Prostate gland (tissue), 2 donors: ENCODE results near the gene PRL. TPM values are rescaled to one million over a fixed set of nuclear protein-coding genes. Genes with fewer than 3 reads are reported as not detected.

Experiments used
- DNase-seq: peaks from one replicate; pipeline ENCODE4 v3.0.0-alpha.2; 2019; ENCODE audit warnings: low spot score
- H3K27ac ChIP-seq, 2 donors: fragments of 200-600 bp; sonication (generic); 2 replicates each; pipeline ENCODE4 v1.5.1; 2017 to 2019
- H3K27me3 ChIP-seq: fragments of 200-600 bp; sonication (generic); replicated peaks from 2 replicates; pipeline ENCODE4 v1.5.1; 2019; ENCODE audit not compliant: insufficient read depth
- H3K36me3 ChIP-seq, 2 donors: fragments of 200-600 bp; sonication (generic); 1 replicate in 1 of 2; 2 replicates in 1 of 2; pipeline versions ENCODE4 v1.5.1 to v1.8.1; 2017 to 2019
- H3K4me1 ChIP-seq: fragments of 200-600 bp; sonication (generic); replicated peaks from 2 replicates; pipeline ENCODE4 v1.5.1; 2019
- H3K4me3 ChIP-seq, 2 donors: fragments of 200-600 bp; sonication (generic); 2 replicates each; pipeline ENCODE4 v1.5.1; 2017 to 2019
- H3K9me3 ChIP-seq: fragments of 200-600 bp; sonication (generic); 2 replicates; pipeline ENCODE4 v1.5.1; 2017
- CTCF ChIP-seq, 4 experiments: fragments of 200-600 bp in 2 of 4; fragments of 450-650 bp in 2 of 4; sonication (generic) in 2 of 4; IDR thresholded peaks; 1 replicate in 3 of 4; 2 replicates in 1 of 4; pipeline ENCODE4 v1.5.1; 2016 to 2019; ENCODE audit warnings: antibody characterized with exemption in 4 of 4, mild to moderate bottlenecking in 2 of 4, moderate library complexity in 2 of 4
- POLR2A ChIP-seq: fragments of 450-650 bp; IDR thresholded peaks from one replicate; pipeline ENCODE4 v1.6.1; 2016; ENCODE audit warnings: antibody characterized with exemption, mild to moderate bottlenecking
- POLR2AphosphoS5 ChIP-seq: sonication (generic); formaldehyde crosslinking; IDR thresholded peaks from one replicate; pipeline ENCODE4 v1.6.1; 2017; ENCODE audit warnings: antibody characterized with exemption
- WGBS: methylation state at CpG from one replicate; pipeline ENCODE4 v1.1.5; 2018; 5-methylcytosine and 5-hydroxymethylcytosine counted together
- intact Hi-C: fragments of 100-400 bp; cut with DNase I; formaldehyde crosslinking; loops from one replicate; pipeline ENCODE4 v1.14.2; 2022
- total RNA-seq, 2 donors: library from RNA; depleted of rRNA; stranded (reverse); fragments of >200 nt; gene quantifications; one replicate each; pipeline ENCODE4 v1.1.0, GENCODE V29; 2016

PRL gene
- total RNA-seq, 2 donors from 2014 or later: not detected

DNA sequence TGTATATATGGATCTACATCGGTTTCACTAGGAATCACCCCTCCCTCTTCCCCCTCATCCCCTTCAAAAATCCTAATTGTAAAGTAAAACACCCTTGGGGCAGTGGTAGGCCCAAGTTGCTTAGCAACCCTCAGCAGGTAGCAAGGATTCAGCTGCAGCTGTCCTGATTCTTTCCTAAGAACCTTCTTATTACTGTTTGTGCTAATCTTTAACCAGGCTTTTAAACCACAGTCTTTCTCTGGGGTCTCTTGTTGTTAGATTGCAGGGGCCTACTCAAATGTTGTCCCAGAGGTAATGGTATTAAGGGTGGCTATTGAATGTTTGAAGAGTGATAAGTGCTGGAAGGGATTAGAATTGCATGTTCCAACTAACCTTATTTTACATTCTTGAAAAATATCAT lies 46.4 kb downstream of the PRL start:
- no peak overlapping the region for H3K4me3 ChIP-seq
- no peaks in the 10 kb centered on the region for H3K4me1 ChIP-seq
- no peaks in the 10 kb centered on the region for H3K36me3 ChIP-seq
- H3K27me3 ChIP-seq: no peaks in the 10 kb centered on the region
- DNase-seq: no peak
- H3K27ac ChIP-seq: no peak overlapping the region
- intact Hi-C loops: no loop called here
- 9% methylated on average over 1 of the region's 1 CpG for WGBS
- H3K9me3 ChIP-seq: no peaks in the 10 kb centered on the region
- no peak for TF ChIP-seq POLR2A
- TF ChIP-seq POLR2AphosphoS5: no peak
- TF ChIP-seq CTCF (IDR thresholded peaks at IDR 0.05): no peak

DNA sequence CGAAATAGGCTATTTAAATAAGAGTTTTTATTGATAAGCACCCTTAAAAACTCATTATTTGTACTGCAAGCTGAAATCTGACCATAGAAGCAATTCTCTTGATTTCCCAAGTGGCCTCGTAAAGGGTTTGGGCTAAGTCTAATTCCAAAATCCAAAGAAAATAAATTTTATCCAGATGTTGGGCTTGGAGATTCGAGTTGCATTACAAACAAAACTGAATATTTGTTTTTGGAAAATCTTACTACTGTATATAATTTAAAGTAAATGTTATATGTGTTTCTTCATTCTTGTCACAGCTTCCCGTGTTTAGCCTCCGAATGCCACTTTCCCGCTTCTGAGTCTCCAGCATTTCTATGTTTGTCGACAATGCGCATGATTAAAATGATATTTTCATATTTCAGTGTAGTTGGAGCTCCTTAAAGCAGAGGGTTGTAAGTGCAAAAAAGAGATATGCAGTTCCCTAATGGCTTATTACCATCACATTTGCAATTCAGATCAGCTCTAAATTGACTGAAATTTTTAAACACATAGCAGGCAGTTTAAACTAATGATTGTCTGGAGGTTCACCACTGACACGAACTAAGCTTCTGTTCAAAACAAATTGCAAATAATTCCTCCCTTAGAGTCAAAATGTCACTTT lies 47.0 kb downstream of the PRL start:
- Histone ChIP-seq H3K9me3 (no peaks in the 10 kb centered on the region), H3K27ac (no peak overlapping the region), H3K27me3 (no peaks in the 10 kb centered on the region), H3K36me3 (no peaks in the 10 kb centered on the region), H3K4me1 (no peaks in the 10 kb centered on the region), H3K4me3 (no peak overlapping the region)
- no peak for DNase-seq
- WGBS: 83% methylated on average over 9 of the region's 9 CpGs
- intact Hi-C loops: no loop called here
- TF ChIP-seq CTCF (IDR thresholded peaks at IDR 0.05) (no peak), POLR2AphosphoS5 (no peak), POLR2A (no peak)

DNA sequence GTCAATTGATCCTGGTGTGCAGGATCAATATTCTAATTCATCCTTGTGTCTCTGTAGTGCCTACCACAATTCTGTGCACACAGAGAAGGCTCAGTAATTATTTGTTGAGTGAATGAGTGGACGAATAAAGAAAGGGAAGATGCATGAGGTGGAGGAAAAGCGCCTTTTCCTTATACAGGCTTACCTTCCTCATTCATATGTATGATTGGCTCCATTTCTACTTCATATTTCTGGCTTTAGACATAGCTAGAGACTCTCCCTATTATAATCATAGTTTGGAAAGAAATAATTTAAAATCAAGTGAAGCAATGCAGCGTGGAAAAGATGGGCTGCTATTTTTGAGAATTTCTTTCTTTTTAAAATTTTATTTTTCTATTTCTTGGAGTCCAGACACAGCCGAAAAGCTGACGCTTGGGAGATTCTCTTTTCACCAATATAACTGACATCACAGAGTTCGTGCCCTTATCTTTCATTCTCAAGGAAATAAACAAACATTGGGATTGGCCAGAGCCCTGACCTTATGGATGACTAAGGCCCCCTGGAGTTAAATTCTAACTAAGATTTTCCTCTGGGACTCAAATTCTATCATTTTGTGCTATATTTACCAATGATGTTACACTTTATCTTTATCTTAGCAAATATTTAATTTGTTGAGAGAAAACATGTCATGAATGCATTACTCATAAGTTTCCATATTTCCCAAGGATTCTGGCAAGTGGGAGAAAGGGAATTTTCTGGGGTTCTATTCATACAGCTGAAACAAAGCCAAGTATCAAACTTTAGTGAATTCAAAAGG lies 48.1 kb downstream of the PRL start:
- no peak for DNase-seq
- H3K27me3 ChIP-seq: no peaks in the 10 kb centered on the region
- no peak overlapping the region for H3K27ac ChIP-seq
- H3K9me3 ChIP-seq: no peaks in the 10 kb centered on the region
- no peaks in the 10 kb centered on the region for H3K36me3 ChIP-seq
- H3K4me3 ChIP-seq: no peak overlapping the region
- 89% methylated on average over 6 of the region's 6 CpGs for WGBS
- intact Hi-C loops: no loop called here
- no peaks in the 10 kb centered on the region for H3K4me1 ChIP-seq
- TF ChIP-seq POLR2AphosphoS5: no peak
- no peak for TF ChIP-seq POLR2A
- no peak for TF ChIP-seq CTCF (IDR thresholded peaks at IDR 0.05)

DNA sequence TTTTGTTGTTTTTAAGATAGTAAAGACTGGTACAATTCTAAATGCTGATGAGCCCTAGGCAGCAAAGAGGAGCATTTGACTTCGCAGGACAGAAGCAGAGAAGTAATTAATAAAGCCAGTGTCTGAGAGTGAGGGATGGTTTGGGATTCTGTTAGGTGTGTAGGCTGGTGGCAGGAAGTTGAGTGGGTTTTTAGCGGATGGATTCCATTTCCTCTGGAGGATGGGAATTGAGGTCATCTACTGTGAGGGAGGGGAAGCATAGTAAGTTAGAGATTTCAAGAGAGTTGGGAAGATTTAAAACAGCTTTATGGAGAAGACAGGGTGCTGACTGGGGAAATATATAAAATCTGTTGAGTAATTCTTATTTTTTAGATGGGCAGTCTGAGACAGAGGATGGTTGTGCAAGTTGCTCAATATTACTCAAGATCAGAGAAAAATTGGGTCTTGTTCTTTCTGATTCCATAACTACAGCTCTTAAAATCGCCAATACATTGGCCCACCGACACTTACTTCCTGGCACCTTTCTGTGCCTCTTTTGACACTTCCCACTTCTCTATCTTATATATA lies 48.8 kb downstream of the PRL start:
- intact Hi-C loops: no loop called here
- no peaks in the 10 kb centered on the region for H3K36me3 ChIP-seq
- H3K9me3 ChIP-seq: no peaks in the 10 kb centered on the region
- H3K4me1 ChIP-seq: no peaks in the 10 kb centered on the region
- no peak overlapping the region for H3K27ac ChIP-seq
- no peak for DNase-seq
- H3K4me3 ChIP-seq: no peak overlapping the region
- TF ChIP-seq POLR2A (no peak), CTCF (IDR thresholded peaks at IDR 0.05) (no peak), POLR2AphosphoS5 (no peak)
- WGBS: 91% methylated on average over 4 of the region's 4 CpGs
- no peaks in the 10 kb centered on the region for H3K27me3 ChIP-seq
